ENCODE data around the gene BSND. TPM values are rescaled to one million over a fixed set of nuclear protein-coding genes. Genes with fewer than 3 reads are reported as not detected.

The BSND gene
- polyA plus RNA-seq, 1 donor from 2014 or later = not detected

DNA sequence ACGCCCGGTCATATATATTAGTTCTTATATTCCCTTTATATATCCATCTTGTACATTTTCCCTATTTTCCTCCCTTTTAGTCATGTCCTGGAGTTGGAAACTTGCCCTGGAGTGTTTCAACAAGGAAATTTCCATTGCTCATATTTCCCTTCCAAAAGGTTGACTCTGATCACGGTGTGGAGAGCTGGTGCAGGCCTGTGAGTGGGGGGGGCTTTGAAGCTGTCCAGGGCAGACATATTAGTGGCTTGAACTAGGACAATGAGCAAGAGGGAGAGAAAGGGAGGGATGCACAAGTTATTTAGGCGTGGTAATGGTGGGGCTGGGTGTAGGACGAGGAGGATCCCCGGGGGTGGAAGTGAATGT is 48.7 kb upstream of the BSND start:
- Histone ChIP-seq H2AFZ (ENCODE audit: low read depth, low read length) (no peak overlapping the region), H3K9me3 (ENCODE audit: low read length) (no peaks in the 10 kb centered on the region), H3K4me2 (ENCODE audit: low read length) (no peak overlapping the region)

GRCh38 chr1:54950369-54951163 is 48.2 kb upstream of the BSND start:
- H3K27me3 ChIP-seq (ENCODE audit: insufficient read depth, low read depth, low read length) = no peaks in the 10 kb centered on the region
- H3K4me2 ChIP-seq (ENCODE audit: low read length) = no peak overlapping the region
- no peaks in the 10 kb centered on the region for H3F3A ChIP-seq (ENCODE audit: insufficient read depth, low read length, poor library complexity, severe bottlenecking)
- no peak overlapping the region for H3K4me3 ChIP-seq (ENCODE audit: low read length)
- H3K36me3 ChIP-seq (ENCODE audit: insufficient read depth, low read length) = no peaks in the 10 kb centered on the region
- no peak overlapping the region for H3K9ac ChIP-seq (ENCODE audit: low read length)
- no peaks in the 10 kb centered on the region for H4K20me1 ChIP-seq (ENCODE audit: insufficient read depth)
- no peak overlapping the region for H2AFZ ChIP-seq (ENCODE audit: low read depth, low read length)
- TF ChIP-seq TAF1 (IDR thresholded peaks at IDR 0.05; ENCODE audit: low read depth) = no peak
- peak; percentile 71 for TF ChIP-seq RAD21 (conservative IDR thresholded peaks at IDR 0.05)
- TF ChIP-seq SMC3 (conservative IDR thresholded peaks at IDR 0.05; ENCODE audit: poor library complexity) = peak; percentile 72
- no peak for TF ChIP-seq EZH2 (IDR thresholded peaks at IDR 0.05; ENCODE audit: borderline replicate concordance, insufficient read depth, low read length, poor library complexity, severe bottlenecking)
- no peak for TF ChIP-seq MXI1 (conservative IDR thresholded peaks at IDR 0.05; ENCODE audit: poor library complexity, severe bottlenecking)
- no peak for TF ChIP-seq POLR2AphosphoS5 (IDR thresholded peaks at IDR 0.05)
- TF ChIP-seq EP300 (conservative IDR thresholded peaks at IDR 0.05; ENCODE audit: poor library complexity, severe bottlenecking) = no peak
- TF ChIP-seq, protein P1, sequence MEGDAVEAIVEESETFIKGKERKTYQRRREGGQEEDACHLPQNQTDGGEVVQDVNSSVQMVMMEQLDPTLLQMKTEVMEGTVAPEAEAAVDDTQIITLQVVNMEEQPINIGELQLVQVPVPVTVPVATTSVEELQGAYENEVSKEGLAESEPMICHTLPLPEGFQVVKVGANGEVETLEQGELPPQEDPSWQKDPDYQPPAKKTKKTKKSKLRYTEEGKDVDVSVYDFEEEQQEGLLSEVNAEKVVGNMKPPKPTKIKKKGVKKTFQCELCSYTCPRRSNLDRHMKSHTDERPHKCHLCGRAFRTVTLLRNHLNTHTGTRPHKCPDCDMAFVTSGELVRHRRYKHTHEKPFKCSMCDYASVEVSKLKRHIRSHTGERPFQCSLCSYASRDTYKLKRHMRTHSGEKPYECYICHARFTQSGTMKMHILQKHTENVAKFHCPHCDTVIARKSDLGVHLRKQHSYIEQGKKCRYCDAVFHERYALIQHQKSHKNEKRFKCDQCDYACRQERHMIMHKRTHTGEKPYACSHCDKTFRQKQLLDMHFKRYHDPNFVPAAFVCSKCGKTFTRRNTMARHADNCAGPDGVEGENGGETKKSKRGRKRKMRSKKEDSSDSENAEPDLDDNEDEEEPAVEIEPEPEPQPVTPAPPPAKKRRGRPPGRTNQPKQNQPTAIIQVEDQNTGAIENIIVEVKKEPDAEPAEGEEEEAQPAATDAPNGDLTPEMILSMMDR (IDR thresholded peaks at IDR 0.05; ENCODE audit: poor library complexity, severe bottlenecking) = peak; percentile 81
- H3K79me2 ChIP-seq (replicated peaks; ENCODE audit: insufficient read depth, low read length) = no peaks in the 10 kb centered on the region
- H3K9me3 ChIP-seq (ENCODE audit: low read length) = no peaks in the 10 kb centered on the region
- H3K27ac ChIP-seq (ENCODE audit: low read length) = no peak overlapping the region
- no peaks in the 10 kb centered on the region for H3K9me2 ChIP-seq (ENCODE audit: insufficient read depth, low read length)

More for the DNA sequence above, 48.7 kb upstream of the BSND start:
- Histone ChIP-seq H3K27me3 (ENCODE audit: insufficient read depth, low read depth, low read length) (no peaks in the 10 kb centered on the region), H3F3A (ENCODE audit: insufficient read depth, low read length, poor library complexity, severe bottlenecking) (no peaks in the 10 kb centered on the region), H3K36me3 (ENCODE audit: insufficient read depth, low read length) (no peaks in the 10 kb centered on the region), H3K27ac (ENCODE audit: low read length) (no peak overlapping the region), H3K79me2 (replicated peaks; ENCODE audit: insufficient read depth, low read length) (no peaks in the 10 kb centered on the region), H3K9ac (ENCODE audit: low read length) (no peak overlapping the region), H3K9me2 (ENCODE audit: insufficient read depth, low read length) (no peaks in the 10 kb centered on the region), H3K4me3 (ENCODE audit: low read length) (no peak overlapping the region), H4K20me1 (ENCODE audit: insufficient read depth) (no peaks in the 10 kb centered on the region)
- TF ChIP-seq REST (IDR thresholded peaks at IDR 0.05; ENCODE audit: borderline replicate concordance) (no peak), MXI1 (conservative IDR thresholded peaks at IDR 0.05; ENCODE audit: poor library complexity, severe bottlenecking) (no peak), SMC3 (conservative IDR thresholded peaks at IDR 0.05; ENCODE audit: poor library complexity) (no peak)
- TF ChIP-seq, protein P1 (IDR thresholded peaks at IDR 0.05; ENCODE audit: poor library complexity, severe bottlenecking) = no peak

All from neural cell (in vitro differentiated cells).